HFF-Myc (cell line): Measurements from ENCODE around the gene SFXN1.

Experiments
- DNase-seq: peaks from one replicate; pipeline ENCODE4 v3.0.0-alpha.2; 2011; ENCODE audit warnings: low read depth; ENCODE audit errors: extremely low read depth
- H3K4me3 ChIP-seq: replicated peaks from 2 replicates; pipeline ENCODE4 v1.5.1; 2011; ENCODE audit warnings: low read depth, mild to moderate bottlenecking, control low read depth, low read length
- CTCF ChIP-seq: IDR thresholded peaks from 2 replicates; pipeline ENCODE4 v1.5.1; 2012; ENCODE audit warnings: mild to moderate bottlenecking, low read depth, low read length, control low read depth; ENCODE audit errors: missing control alignments

Gene SFXN1

DNA sequence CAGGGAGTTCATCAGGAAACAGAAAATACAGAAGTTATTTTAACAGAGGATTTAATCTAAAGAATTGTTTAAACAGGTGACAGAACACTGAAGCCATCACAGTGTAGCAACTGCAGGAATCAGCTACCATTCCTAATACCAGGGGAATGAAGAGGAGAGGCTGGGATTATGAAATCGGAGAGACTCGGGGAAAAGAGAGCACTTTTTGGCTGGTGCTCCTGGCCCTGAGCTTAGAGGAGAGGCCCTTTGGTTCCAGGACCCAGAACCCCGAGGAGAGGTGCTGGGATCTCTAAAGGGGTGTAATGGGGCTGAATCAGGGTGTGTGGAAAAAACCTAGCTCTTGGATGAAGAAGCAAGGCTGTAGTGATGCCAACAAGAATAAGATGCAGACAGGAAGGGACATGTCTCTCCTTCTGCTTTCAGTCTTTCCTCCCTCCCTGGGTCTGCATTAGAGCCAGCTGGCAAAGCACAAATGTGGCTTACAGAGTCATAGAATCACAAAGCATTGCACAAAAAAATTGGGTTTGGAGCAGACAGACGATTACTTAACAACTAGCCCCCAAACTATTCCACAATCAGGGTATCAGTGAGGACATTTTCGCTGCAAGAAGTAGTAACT lies 11.6 kb upstream of the SFXN1 start:
- H3K4me3 ChIP-seq: no peak overlapping the region
- no peak for DNase-seq
- no peak for TF ChIP-seq CTCF

GRCh38 chr5:175467983-175468690 lies 10.2 kb upstream of the SFXN1 start:
- H3K4me3 ChIP-seq: no peak overlapping the region
- no peak for DNase-seq
- no peak for TF ChIP-seq CTCF

DNA sequence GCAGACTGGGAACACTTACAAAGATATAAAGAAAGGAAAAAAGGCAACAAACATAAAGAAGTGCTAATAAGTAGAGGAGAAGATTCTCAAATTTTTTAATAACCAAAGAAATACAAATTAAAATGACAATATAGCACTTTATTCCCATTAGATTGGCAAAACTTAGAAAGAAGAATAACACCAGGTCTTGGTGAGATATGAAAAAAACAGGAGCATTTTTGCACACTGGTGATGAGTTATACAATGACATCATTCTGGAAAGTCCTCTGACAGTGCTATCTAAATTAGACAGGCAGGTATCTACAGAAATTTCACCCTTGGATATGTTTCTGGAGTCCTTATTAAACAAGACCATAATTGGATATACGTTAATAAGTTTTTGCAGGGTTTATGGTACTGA lies 9.5 kb upstream of the SFXN1 start:
- DNase-seq: no peak
- no peak overlapping the region for H3K4me3 ChIP-seq
- no peak for TF ChIP-seq CTCF

DNA sequence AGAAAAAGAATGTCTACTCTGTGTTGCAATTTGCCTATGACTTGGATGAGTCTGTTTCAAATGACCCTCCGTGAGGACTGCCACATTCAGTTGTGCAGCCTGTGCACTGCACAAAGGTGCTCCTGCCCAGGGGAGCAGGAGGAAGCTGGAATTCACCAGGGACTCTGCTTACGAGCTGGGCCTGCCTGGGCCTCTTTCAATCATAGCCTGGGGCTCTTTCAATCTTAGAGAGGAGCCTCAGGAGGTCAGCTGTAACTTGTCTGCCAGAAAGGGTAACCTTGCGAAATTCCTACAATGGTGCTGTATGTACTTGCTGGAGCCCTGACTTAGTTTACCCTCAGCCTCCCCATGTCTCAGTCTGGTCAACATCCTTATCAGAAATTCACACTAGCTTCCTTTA lies 8.4 kb upstream of the SFXN1 start:
- H3K4me3 ChIP-seq: no peak overlapping the region
- DNase-seq: no peak
- no peak for TF ChIP-seq CTCF

DNA sequence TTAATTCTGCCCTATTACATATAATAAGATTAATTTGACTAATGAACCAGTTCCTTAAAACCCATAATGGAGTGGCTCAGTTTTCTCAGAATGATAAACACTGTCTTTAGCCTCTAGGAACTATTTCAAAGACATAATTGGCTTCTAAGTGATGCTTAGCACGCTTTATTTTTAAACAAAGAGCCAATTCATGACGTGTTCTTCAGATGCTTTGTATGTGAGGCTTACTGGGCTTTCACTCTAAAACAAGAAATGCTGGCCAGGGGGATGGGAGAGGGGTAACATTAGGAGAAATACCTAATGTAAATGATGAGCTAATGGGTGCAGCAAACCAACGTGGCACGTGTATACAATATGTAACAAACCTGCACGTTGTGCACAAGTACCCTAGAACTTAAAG lies 7.6 kb upstream of the SFXN1 start:
- no peak overlapping the region for H3K4me3 ChIP-seq
- TF ChIP-seq CTCF: no peak
- no peak for DNase-seq

DNA sequence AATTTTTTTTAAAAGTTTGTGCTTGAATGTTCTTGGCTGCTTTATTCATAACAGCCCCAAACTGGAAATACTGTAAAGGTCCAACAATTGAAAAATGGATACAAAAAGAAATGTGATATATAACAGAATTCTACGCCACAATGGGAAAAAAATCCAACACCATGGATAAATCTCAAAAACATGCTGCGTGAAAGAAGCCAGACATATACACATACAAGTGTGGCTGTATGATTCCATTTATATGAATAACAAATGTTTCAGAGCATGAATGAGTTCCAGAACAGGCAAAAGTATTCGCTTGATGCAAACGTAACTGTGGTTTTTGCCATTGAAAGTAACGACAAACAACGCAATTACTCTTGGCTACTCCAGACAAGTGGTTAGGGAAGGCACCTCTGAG lies 7.2 kb upstream of the SFXN1 start:
- no peak overlapping the region for H3K4me3 ChIP-seq
- DNase-seq: no peak
- TF ChIP-seq CTCF: no peak
